Stomach (tissue), 9 donors: Measurements from ENCODE around the gene MAPRE2. TPM values are rescaled to one million over a fixed set of nuclear protein-coding genes. Genes with fewer than 3 reads are reported as not detected.

ENCODE experiments used
- DNase-seq, 2 donors: peaks; one replicate each; pipeline versions ENCODE4 v3.0.0 to v3.0.0-alpha.2; 2013 to 2019
- H3K27ac ChIP-seq, 5 donors: fragments of 200-600 bp in 4 of 5; sonication (generic) in 4 of 5; one replicate each; pipeline ENCODE4 v1.5.1; 2013 to 2019; ENCODE audit warnings: mild to moderate bottlenecking in 1 of 5, moderate library complexity in 1 of 5
- H3K27me3 ChIP-seq, 3 donors: fragments of 200-600 bp; sonication (generic); one replicate each; pipeline ENCODE4 v1.5.1; 2017 to 2019; ENCODE audit warnings: mixed run types in 1 of 3
- H3K36me3 ChIP-seq, 4 donors: fragments of 200-600 bp; sonication (generic); 1 replicate in 3 of 4; 2 replicates in 1 of 4; pipeline ENCODE4 v1.5.1; 2016 to 2019
- H3K4me1 ChIP-seq, 4 donors: fragments of 200-600 bp; sonication (generic); one replicate each; pipeline ENCODE4 v1.5.1; 2016 to 2019
- H3K4me3 ChIP-seq, 4 donors: fragments of 200-600 bp; sonication (generic) in 3 of 4; one replicate each; pipeline ENCODE4 v1.5.1; 2016 to 2019; ENCODE audit warnings: mild to moderate bottlenecking in 1 of 4
- H3K9me3 ChIP-seq, 4 donors: fragments of 200-600 bp; sonication (generic); one replicate each; pipeline ENCODE4 v1.5.1; 2016 to 2019
- EP300 ChIP-seq: sonication (generic); formaldehyde crosslinking; IDR thresholded peaks from one replicate; pipeline ENCODE4 v1.6.1; 2017; ENCODE audit warnings: antibody characterized with exemption
- POLR2A ChIP-seq, 4 donors: fragments of 450-650 bp; IDR thresholded peaks; one replicate each; pipeline ENCODE4 v1.6.1; 2016; ENCODE audit warnings: antibody characterized with exemption in 4 of 4, control low read depth in 2 of 4, mild to moderate bottlenecking in 1 of 4, moderate library complexity in 1 of 4
- POLR2AphosphoS5 ChIP-seq, 3 donors: sonication (generic); formaldehyde crosslinking; IDR thresholded peaks; one replicate each; pipeline ENCODE4 v1.6.1; 2016; ENCODE audit warnings: antibody characterized with exemption in 3 of 3
- WGBS, 5 donors: extraction: QIAGEN DNeasy Blood & Tissue Kit in 3 of 5; methylation state at CpG; one replicate each; pipeline versions ENCODE4 v1.1.5 to v1.1.7; 2013 to 2018; 5-methylcytosine and 5-hydroxymethylcytosine counted together
- intact Hi-C: fragments of 100-400 bp; cut with DNase I; formaldehyde crosslinking; loops from one replicate; pipeline ENCODE4 v1.15.1; 2023; ENCODE audit warnings: low total_unique reads
- polyA plus RNA-seq, 3 donors: library from polyadenylated mRNA; stranded (reverse); fragments of 200-250 nt; gene quantifications; one replicate each; pipeline ENCODE4 v1.2.3, GENCODE V29; 2013
- total RNA-seq, 5 donors: library from RNA; depleted of rRNA; stranded (reverse); fragments of >200 nt; gene quantifications; one replicate each; pipeline versions ENCODE4 v1.1.0 to v1.2.3, GENCODE V29; 2014 to 2016
- TF ChIP-seq, protein P1 (sequence below), 7 experiments: fragments of 450-650 bp in 4 of 7; fragments of 200-600 bp in 3 of 7; sonication (generic) in 3 of 7; IDR thresholded peaks; one replicate each; pipeline ENCODE4 v1.5.1; 2016 to 2019; ENCODE audit warnings: antibody characterized with exemption in 7 of 7, control low read depth in 2 of 7, mild to moderate bottlenecking in 1 of 7
- donor health status: healthy with polysubstance abuse.
- donor health status: Bipolar disorder and iron deficiency.
- donor health status: healthy.

MAPRE2 gene
- total and polyA plus RNA-seq, 8 donors = 7.4 to 258 (median 24.2) TPM

DNA sequence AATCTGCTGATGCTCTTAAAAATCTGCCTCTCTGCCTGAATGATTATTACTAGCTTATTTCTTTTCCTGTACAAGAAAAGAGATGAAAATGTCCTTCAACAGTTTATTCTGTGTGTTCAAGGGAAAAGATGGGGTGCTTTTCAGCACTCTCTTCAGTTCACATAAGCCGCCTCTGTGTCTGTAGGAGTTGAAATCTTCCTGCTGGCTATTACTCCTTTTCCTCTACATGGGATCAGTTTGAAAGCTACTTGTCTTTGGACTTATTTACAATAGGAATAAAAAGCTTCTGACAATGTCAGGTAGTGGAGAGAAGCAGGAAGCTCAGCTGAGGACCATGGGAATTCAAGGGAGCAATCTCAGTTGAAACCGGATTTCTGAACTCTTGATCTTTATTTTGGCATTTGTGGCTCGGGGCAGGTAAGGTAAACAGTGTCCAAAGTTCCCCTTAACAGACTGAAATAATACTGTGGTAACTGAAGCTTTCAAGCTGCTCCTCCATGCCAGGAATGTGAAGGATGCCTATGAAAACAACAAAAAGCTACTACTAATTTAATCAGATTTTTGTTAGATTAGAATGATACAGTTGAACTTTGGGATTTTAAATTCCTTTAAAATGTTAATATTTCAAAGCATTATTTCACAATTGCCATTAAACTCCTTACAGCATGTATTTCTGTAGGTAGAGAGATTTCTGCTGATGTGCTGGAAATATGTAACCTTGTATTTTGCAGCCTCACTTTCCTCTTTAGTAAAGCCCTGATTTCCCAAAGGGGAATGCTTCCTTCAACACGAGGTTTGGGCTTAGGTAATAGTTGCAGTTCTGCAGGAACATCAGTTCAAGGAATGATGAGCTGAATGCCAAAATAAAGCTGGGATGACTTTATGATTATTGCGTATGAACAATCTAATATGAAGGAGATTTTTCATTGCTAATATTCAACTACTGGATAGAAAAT is 43.6 kb downstream of the MAPRE2 start:
- no peak overlapping the region for H3K27ac ChIP-seq

DNA sequence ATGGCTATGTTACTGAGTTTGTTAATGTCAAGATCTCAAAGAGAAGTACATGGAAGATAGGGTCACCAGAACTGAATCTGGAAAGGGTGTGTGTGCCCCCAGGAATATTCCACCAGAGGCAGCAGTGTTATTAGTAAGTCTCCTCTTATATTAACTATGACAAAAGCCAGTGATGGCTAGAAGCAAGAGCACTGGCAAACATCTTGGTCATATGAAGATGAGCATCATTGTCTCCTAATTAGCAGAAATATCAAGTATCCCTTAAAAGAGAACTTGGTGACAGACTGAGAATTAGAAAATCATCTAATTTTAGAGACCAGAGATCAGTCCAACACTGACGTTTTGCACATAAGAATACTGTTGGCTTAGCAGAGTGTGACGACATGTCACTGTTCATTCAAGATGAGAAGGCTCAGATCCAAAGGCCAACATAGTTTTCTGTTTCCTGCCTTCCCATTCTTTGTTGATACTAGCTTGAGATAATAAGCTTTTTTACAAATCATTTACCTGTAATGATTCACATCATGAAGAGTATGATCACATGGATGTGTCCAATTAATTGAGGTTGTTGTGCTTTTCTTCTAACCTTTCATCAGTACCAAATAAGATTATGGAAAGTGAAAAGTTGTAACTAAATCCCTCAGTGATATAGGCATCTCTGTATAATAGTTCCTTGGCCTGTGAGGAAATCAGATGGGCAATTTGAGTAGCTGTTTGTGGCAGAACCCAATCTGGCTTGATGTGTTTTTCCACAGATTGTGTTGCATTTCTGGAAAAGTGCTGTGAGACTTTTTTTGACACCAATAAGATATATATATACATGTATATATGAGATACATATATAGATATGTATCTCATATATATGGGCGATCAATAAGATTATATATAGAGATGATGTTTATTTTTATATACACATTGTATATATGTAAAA is 44.5 kb downstream of the MAPRE2 start:
- no peak for DNase-seq
- Histone ChIP-seq H3K36me3 (no peaks in the 10 kb centered on the region), H3K4me3 (no peak overlapping the region), H3K27ac (no peak overlapping the region), H3K9me3 (no peaks in the 10 kb centered on the region), H3K27me3 (no peaks in the 10 kb centered on the region), H3K4me1 (peaks cover 0 to 32% (median 5%) of the 10 kb centered on the region in 4 donors)
- 53 to 69% (median 64%) methylated on average over 3 of the region's 3 CpGs for WGBS, 5 donors
- intact Hi-C loops = no loop called here
- TF ChIP-seq POLR2AphosphoS5 (IDR thresholded peaks at IDR 0.05) (no peak), EP300 (no peak), POLR2A (IDR thresholded peaks at IDR 0.05) (no peak)
- TF ChIP-seq, protein P1, sequence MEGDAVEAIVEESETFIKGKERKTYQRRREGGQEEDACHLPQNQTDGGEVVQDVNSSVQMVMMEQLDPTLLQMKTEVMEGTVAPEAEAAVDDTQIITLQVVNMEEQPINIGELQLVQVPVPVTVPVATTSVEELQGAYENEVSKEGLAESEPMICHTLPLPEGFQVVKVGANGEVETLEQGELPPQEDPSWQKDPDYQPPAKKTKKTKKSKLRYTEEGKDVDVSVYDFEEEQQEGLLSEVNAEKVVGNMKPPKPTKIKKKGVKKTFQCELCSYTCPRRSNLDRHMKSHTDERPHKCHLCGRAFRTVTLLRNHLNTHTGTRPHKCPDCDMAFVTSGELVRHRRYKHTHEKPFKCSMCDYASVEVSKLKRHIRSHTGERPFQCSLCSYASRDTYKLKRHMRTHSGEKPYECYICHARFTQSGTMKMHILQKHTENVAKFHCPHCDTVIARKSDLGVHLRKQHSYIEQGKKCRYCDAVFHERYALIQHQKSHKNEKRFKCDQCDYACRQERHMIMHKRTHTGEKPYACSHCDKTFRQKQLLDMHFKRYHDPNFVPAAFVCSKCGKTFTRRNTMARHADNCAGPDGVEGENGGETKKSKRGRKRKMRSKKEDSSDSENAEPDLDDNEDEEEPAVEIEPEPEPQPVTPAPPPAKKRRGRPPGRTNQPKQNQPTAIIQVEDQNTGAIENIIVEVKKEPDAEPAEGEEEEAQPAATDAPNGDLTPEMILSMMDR (IDR thresholded peaks at IDR 0.05) = no peak

More for the DNA sequence above, 43.6 kb downstream of the MAPRE2 start:
- WGBS, 5 donors = 52 to 61% (median 55%) methylated on average over 5 of the region's 5 CpGs
- H3K27me3 ChIP-seq = no peaks in the 10 kb centered on the region
- intact Hi-C loops = no loop called here
- no peaks in the 10 kb centered on the region for H3K9me3 ChIP-seq
- TF ChIP-seq POLR2A (IDR thresholded peaks at IDR 0.05) (no peak), POLR2AphosphoS5 (IDR thresholded peaks at IDR 0.05) (no peak), EP300 (no peak)
- TF ChIP-seq, protein P1 (IDR thresholded peaks at IDR 0.05) = no peak
- no peak overlapping the region for H3K4me3 ChIP-seq
- no peak for DNase-seq
- H3K4me1 ChIP-seq = peaks cover 0 to 32% (median 5%) of the 10 kb centered on the region in 4 donors
- H3K36me3 ChIP-seq = no peaks in the 10 kb centered on the region

DNA sequence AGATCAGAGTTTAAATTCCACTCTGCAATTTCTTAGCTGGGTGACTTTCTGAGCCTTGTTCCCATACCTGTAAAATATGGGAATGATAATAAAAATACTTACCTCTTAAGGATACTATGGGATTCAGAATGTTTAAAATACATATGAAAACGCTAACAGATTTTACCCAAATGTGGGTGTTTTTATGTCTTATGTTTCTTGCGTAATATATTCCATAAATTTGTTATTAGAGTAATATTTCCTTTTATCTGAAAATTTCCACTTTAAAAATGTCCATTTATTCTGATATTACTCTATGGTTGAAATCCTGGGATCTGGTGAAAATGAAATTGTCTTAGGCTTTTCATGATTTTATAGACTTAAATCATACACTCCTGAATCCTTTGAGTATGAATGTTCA is 45.5 kb downstream of the MAPRE2 start:
- TF ChIP-seq, protein P1 (IDR thresholded peaks at IDR 0.05) = no peak
- no peak for TF ChIP-seq POLR2A (IDR thresholded peaks at IDR 0.05)
- TF ChIP-seq EP300 = no peak
- no peak for TF ChIP-seq POLR2AphosphoS5 (IDR thresholded peaks at IDR 0.05)
- no peaks in the 10 kb centered on the region for H3K9me3 ChIP-seq
- H3K36me3 ChIP-seq = no peaks in the 10 kb centered on the region
- no peak for DNase-seq
- intact Hi-C loops = no loop called here
- H3K4me3 ChIP-seq = no peak overlapping the region
- H3K4me1 ChIP-seq = peaks cover 0 to 32% (median 5%) of the 10 kb centered on the region in 4 donors
- no peak overlapping the region for H3K27ac ChIP-seq
- 95 to 100% (median 98%) methylated on average over 2 of the region's 2 CpGs for WGBS, 5 donors
- H3K27me3 ChIP-seq = no peaks in the 10 kb centered on the region

DNA sequence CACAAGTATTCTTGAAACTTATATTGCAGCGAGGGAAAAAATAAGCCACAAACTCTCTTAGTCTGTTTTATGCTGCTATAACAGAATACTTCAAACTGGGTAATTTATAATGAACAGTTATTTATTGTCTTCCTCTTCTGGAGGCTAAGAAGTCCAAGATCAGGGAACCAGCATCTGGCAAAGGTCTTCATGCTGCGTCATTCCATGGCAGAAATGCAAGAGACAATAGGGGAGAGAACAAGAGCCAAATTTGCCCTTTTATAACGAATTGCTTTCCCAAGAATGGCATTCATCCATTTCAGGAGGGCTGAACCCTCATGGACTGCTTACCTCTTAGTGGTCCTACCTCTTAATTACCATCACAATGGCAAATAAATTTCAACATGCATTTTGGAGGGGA is 46.5 kb downstream of the MAPRE2 start:
- H3K36me3 ChIP-seq = no peaks in the 10 kb centered on the region
- H3K4me1 ChIP-seq = peaks cover 0 to 32% (median 5%) of the 10 kb centered on the region in 4 donors
- DNase-seq = no peak
- no peaks in the 10 kb centered on the region for H3K27me3 ChIP-seq
- no peak overlapping the region for H3K27ac ChIP-seq
- no peak overlapping the region for H3K4me3 ChIP-seq
- intact Hi-C loops = no loop called here
- H3K9me3 ChIP-seq = no peaks in the 10 kb centered on the region
- TF ChIP-seq EP300 (no peak), POLR2AphosphoS5 (IDR thresholded peaks at IDR 0.05) (no peak), POLR2A (IDR thresholded peaks at IDR 0.05) (no peak)
- TF ChIP-seq, protein P1 (IDR thresholded peaks at IDR 0.05) = no peak
- WGBS, 5 donors = 83 to 94% (median 92%) methylated on average over 3 of the region's 3 CpGs
